HG03571 (cell line): ENCODE measurements around the gene BMF.
"Not testable (repeated sequence)": the region's sequence is repeated elsewhere in the genome, so short reads cannot be mapped to it uniquely, and the experiment has no call there.

ENCODE experiments used
- ATAC-seq: cut with Tn5 transposase; IDR thresholded peaks from one replicate; pipeline ENCODE4 v1.9.1; 2021; ENCODE audit not compliant: unreplicated experiment

Gene BMF, protein sequence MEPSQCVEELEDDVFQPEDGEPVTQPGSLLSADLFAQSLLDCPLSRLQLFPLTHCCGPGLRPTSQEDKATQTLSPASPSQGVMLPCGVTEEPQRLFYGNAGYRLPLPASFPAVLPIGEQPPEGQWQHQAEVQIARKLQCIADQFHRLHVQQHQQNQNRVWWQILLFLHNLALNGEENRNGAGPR

DNA sequence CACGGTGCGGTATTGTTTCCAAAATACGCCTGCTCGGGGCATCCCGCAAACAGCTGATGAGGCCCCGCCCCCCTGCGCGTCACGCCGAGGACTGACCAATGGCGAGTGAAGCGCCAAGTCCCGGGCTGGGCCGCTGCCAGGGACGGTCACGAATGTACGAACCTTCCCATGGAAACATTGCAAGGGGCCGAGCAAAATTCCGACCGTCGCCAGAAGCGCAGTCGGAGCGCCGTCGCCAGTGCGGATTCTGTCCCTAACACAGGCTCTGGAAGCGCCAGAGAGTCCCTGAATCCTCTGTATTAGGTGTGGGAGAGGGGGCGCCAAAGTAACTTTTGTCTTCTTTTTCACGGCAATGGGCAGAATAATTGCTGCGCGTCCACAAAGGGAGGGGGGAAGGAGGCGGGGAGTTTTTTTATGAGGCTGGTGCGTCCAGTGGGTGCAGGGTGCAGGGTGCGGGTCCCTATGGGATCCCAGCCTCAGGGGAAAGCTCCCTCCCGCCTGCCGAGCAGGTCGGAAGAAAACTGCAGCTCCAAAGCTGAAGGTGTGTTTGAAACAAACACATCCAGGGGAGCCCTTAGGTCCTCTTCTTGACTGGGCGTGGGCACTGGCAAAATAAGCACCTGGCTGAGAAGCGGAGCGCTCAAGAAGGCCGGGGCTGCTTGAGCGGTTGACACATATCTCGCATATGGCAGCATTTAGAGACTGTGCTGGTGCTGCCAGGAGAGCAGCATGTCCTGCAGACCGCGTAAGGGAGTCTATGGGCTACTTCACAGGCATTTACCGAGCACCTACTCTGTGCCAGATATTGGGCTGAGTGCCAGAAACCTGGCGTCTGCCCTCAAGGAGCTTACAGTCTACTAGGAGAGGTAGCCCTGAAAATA is at the start of gene BMF:
TSS of gene BMF (minus strand) at position 25 of the 881 bp plus-strand sequence. CDS start 2,793 bp downstream, outside the sequence.
- ATAC-seq, result peak; percentile 46

DNA sequence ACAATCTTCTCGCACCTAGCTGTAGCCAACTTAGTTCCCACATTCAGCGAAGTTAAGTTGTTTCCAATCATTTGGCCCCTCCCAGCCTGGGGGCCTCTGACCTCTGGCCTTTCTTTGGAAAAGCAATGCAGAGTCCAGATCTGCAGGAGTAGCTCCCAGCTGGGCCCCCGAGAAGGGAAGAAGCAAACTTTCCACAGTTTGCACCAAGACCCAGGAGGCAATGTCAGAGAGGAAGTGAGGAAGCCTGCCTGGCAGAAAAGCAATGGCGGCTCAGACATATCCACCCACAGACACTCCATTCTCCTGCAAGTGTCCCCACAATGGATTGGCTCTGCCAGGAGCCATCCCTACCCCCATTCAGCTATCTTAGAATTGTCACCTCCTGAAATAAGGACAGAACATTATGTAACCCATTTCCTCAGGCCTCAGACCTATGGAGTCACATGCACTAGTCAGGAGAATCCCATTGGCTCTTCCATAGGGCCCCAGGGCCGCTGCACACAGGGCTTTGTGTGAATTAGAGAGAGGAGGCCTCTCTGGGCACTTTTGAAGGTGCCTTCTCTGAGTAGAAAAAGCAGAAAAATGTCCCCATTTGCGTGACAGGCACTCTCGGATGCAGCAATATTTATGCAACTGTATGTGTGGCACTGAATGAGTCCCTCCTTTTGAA is 49.2 kb upstream of the BMF start:
- no peak for ATAC-seq

DNA sequence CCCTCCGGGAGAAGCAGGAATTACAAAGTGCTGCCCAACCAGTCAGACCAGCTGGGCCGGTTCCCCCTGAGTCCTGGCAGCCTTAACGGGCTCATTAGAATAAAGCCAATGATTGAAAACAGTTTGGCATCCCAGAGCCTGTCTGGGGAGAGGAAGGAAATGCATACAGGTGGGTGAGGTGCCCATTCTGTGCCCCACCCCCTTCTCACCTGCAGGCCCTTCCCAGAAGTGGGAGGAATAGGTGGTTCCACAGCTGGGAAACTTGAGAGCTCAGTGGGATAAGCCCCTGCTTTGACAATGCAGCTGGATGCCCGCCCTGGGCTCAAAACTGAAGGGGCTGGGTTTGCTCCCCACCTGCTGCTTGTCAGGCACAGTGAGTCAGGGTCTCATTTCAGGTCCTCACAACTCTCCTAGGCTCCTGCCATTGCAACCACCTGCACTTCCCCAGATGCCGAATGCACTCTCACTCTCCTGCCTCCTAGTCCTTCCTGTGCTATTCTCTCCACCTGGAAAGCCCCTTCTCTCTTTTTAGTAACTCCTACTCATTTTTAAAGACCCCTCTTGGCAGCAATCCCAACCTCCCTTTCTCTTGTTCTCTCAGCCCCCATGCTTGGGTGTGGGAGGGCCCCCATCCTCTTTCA is 46.7 kb upstream of the BMF start:
- no peak for ATAC-seq

DNA sequence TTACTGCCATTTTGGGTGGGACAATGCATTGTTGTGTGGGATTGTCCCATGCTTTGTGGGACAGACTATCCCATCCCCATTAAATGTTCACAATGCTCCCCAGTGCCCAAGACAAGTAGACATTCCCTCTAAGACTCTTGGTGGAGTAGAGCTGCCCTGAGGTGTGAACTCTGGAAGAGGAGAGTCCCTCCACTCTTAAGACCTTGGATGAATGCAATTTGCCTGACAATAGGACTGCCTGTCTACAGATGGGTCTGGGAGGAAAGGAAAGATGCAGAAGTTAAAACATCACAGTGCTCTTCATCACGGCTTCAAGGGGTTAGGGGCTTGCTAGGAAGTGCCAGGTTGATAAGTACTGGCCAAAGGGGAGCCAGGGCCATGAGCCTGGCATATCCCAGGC is 46.1 kb upstream of the BMF start:
- not testable (repeated sequence) for ATAC-seq

DNA sequence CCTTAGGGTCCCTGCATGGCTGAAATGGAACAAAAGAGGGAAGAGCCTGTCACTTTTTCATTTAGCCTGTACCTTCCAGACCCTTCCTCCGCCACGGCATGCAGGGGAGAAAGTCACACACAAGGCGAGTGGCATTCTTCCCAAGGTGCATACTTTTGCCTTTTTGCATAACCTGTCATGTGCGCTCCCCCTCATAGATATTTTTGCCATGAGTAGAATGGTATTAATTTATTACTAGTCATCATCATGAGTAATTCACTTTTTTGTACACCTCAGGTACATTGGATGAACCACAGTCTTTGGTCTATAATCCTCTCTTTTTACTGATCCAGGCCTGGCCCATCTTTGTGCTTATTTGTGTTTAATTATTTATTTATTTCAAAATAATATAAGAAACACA is 43.3 kb upstream of the BMF start:
- no peak for ATAC-seq

DNA sequence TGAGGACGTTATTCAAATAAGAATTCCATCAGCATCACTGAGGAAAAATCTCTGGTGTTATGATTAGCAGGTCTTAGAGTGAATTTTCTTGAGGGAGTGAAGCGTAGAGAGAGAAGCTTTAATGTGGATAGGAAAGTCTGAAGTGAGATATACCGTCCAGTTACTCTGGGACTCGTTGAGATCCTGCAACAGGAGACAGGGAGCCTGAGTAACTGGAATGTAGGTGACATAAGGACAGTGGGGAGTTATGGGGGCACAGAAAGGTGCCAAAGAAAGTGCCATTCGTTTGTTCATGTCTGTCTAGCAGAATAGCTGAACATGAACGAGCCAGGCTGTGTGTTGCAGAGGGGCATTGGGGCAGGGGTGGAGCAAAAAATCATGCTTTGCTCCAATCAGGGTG is 42.8 kb upstream of the BMF start:
- ATAC-seq, result no peak

DNA sequence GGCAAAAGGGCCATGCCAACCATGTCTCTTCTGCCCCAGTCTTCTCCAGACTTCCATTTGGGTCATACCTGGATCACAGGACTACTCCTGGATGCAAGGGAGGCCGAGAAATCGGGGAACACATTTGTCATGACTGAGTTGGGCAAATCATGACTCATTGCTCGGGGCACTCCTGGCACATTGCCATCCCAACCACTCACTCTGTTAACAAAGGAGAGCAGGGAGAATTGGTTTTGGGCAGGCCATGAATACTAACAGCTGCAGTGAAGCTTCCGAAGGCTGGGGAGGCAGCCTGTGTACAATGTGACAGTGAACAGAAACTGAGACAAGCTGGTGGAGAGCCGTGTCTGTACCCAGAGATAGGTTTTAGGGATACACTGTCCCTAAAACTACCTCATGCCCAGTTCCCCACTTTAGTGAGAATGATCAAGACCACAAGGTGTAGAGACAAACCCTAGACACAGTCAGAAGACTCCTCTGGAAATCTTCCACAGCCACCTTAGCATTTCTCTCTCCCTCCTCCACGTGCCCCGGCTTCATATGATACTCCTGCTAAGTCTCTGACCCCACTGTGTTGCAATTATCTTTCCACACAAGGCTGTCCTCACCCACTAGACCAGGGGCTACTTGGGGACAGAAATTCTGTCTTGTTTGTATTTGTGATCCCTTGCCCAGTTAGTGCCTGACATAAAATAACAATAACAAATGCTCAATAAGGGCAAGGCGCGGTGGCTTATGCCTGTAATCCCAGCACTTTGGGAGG is 41.7 kb upstream of the BMF start:
- ATAC-seq, result no peak

DNA sequence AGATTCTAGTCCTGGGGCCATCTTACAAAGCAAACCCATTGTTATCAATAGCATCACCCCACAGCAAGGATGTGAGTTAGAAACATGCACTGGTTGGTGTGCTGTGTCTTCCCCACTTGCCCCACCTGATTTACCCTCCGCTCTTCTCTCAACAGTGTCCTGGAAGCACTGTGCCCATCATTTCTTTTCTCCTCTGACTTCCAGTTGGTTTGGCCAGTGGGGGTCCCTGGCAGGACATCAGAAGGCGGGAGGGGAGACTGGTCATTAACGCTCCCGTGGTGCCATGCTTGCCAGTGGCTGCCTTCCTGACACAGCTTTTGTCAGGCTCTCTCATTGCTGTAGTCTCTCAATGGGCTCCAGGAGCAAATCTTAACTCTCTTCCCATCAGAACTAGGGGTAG is 40.7 kb upstream of the BMF start:
- ATAC-seq, result no peak

DNA sequence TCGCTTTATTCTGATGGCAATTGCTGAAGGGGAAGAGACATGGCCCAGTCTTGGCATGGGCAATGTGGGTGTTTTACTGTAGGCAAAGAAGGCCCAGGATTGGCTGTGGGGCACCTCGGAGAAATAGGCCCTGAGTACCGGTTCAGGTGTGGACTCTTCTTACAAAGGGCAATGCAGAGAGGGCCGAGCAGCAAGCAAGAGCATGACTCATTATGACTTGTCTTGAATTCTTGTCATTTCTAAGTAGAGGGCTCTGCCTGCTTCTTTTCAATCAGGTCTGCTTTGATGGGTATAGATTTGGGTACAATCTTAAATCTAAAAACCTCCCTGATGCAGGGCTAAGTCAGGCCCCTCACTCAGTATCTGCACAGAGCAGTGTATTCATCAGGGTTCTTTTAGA is 37.4 kb upstream of the BMF start:
- no peak for ATAC-seq

DNA sequence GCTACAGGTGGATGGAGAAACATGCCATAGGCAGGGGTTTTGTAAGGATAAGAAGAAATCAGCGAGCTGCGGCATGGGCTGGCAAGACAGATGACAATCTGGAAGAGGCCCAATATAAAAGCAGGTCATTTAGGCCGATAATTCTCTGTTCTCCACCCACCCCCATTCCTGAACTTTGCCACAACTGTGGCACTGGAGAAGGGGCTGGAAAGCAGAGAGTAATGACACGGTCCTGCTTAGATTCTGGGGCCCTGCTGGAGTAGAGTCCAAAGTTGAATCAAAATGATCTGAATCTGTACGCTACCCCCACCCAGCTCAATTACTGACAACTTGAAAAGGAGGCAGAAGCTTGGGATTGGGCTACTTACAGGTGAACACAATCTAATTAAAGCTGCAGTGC is 33.7 kb upstream of the BMF start:
- ATAC-seq, result no peak

DNA sequence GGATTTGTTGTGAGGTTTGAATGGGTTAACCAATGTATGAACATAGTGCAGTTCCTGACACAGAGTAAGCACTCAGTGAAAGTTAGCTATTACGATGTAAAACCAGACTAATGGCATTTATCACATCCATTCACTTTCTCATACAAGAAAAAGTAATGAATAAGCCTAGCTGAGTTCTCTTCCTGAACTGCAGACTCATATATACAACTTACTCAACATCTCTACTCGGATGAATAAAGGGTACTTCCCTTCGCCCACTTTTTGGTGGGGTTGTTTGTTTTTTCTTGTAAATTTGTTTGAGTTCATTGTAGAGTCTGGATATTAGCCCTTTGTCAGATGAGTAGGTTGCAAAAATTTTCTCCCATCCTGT is 29.5 kb upstream of the BMF start:
- not testable (repeated sequence) for ATAC-seq

DNA sequence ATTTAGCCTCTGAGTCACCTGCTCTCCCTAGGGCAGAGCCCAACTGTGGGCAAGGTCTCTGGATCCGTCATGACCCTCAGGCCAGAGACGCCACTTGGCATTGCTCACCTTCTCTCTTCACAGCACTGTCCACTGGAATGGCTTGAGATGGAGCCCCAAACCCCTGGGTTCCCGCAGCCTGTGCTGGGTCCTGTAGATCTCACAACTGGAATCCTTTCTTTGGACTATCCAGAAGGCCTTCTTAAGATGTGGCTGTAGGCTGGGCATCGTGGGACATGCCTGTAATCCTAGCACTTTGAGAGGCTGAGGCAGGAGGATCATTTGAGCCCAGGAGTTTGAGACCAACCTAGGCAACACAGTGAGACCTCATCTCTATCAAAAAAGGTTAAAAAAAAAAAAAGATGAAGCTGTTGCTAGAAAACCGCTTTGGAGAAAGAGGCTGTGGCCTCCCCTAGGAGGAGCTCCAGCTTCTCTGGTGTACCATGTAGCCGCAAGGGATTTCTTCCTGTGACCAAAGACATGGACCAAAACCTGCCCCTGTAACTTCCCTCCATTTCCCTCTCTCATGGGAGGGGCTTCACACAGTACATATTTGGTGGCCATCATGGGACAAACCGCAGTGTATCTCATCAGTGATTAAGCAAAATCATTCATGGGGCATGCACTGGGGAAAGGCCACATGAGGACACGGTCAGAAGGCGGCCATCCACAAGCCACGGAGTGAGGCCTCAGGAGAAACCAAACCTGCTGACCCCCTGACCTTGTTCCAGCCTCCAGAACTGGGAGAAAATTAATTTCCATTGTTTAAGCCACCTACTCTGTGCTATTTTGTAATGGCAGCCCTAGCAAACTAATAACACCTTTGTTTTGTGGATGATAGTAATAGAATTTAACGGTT is 28.9 kb upstream of the BMF start:
- no peak for ATAC-seq

DNA sequence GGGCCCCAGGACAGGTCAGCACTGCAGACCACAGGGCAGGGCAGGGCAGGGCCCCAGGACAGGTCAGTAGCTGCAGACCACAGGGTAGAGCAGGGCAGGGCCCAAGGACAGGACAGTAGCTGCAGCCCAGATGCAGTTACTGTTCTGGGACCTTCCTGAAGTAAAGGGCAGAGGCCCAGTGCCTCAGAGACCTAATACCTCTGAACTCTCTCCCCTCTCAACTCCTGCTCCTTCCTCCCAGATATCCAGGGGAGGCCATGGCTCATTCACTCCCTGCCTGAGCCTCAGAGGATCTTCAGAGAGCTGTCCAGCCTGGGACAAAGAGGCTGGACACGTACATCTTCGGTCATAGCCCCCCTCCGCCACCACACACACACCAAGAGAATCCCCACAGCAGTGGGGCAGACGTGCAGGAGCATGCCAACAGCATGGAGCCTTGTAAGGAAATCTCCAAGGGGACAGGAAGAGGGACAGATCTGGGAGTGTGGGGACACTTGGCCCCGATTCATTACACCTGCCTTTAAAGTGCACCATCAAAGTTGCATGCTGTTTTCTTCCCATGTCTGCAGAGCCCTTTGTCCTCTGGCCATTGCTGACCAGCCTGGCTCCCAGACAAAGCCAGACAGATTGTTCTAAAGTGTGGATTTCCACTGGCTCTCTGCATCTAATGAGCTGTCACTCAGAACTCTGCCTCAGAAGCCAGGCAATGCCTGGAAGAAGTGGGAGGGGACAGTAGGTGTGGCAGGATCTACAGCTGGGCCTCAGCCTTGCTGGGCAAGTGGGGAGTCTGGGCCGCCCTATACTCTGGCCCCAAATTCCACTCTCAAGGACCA is 28.0 kb upstream of the BMF start:
- ATAC-seq, result no peak

DNA sequence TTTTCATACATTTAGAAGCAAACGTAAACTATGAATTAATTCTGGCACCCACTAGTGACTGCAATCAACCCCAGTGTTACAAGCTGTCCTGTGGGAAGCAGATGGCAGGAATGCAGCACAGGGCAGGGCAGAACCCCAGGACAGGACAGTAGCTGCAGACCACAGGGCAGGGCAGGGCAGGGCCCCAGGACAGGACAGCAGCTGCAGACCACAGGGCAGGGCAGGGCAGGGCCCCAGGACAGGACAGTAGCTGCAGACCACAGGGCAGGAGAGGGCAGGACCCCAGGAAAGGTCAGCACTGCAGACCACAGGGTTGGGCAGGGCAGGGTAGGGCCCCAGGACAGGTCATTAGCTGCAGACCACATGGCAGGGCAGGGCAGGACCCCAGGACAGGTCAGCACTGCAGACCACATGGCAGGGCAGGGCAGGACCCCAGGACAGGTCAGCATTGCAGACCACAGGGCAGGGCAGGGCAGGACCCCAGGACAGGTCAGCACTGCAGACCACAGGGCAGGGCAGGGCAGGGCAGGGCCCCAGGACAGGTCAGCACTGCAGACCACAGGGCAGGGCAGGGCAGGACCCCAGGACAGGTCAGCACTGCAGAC is 27.3 kb upstream of the BMF start:
- ATAC-seq, result not testable (repeated sequence)

DNA sequence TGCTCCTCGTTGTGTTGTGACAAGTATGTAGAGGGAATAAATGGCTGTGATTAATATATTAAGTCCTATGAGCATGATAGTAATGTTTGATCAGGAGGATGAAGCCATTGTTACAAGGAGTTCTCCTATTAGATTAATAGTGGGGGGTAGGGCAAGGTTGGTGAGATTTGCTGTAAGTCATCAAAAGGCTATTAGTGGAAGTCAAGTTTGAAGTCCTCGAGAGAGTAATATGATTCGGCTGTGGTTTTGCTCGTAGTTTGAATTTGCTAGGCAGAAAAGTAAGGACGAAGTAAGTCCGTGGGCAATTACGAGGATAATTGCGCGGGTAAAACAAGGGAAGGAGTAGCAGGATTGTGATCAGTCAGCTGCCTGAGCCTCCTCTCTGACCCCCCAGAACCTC is 26.2 kb upstream of the BMF start:
- ATAC-seq, result no peak

DNA sequence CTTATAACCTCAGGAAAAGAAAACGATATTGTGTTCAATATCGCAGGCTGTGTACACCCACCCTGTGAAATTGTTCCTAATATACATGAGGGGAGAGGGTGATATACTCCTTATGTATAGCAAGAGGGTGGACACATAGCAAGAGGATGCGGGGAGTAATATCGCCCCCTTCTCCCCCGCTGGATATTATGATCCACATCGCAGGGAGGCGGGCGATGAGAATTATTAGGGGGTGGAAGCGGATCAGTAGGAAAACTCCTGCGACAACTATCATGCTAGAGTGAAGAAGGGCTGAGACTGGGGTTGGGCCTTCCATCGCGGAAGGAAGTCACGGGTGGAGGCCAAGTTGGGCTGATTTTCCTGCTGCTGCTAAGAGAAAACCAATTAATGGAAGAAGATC is 24.9 kb upstream of the BMF start:
- ATAC-seq, result no peak

DNA sequence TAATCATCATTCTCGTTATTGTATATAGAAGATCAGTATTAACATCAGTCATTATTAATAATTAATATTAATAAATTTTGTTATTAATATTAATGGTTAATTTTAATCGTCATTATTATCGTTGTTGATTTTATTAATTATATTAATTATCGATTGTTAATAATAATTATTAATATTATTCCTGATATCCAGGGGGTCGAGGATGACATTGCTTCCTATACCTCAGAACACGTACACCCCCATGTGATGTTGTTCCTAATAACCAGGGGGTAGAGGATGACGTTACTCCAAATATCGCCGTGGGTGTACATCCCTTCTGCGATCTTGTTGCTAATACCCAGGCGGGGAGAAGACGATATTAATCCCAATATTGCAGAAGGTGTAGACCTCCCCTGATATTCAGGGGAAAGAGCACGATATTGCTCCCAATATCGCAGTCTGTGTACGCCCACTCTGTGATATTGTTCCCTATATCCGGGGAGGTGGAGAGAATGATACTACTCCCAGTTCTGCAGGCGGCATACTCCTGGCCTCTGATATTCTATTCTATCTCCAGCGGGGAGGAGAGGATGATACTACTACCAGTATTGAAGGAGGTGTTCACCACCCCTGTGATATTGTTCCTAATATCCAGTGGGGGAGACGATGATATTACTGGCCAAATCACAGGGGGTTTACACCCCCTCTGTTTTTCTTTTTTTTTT is 22.3 kb upstream of the BMF start:
- no peak for ATAC-seq

DNA sequence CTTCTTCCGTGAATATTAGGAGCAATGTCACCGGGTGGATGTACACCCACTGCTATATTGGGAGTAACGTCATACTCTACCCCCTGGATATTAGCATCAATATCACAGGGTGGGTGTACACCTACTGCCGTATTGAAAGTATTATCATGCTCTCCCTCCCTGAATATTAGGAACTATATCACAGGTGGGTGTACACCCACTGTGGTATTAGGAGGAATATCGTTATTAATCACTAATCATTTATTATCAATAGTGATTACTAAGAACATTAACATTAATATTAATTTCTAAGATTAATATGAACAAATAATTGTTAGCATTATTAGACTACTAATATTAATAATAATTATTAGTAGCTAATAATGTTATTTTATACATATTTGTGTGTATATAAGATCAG is 21.4 kb upstream of the BMF start:
- no peak for ATAC-seq
